ENCODE results near the gene SPO11. TPM values are rescaled to one million over a fixed set of nuclear protein-coding genes. Genes with fewer than 3 reads are reported as not detected.
A peak's percentile ranks its signal among the peaks of the same experiment; 100 is the strongest.

Gene SPO11
- total and polyA plus RNA-seq, 2 of the 13 experiments (the other 11 are each of a cell fraction or from before 2014, with no cell fraction given): not detected

GRCh38 chr20:57380081-57380750, 50.6 kb downstream of the SPO11 start (continued):
- no peak for TF ChIP-seq SNAI1 (CRISPR knock-in tag; IDR thresholded peaks at IDR 0.05; ENCODE audit: borderline replicate concordance)
- no peak for TF ChIP-seq ZMYM4 (CRISPR knock-in tag; IDR thresholded peaks at IDR 0.05)
- TF ChIP-seq ZBTB25 (CRISPR knock-in tag; IDR thresholded peaks at IDR 0.05): no peak
- no peak for TF ChIP-seq NFKB2 (CRISPR knock-in tag; IDR thresholded peaks at IDR 0.05; ENCODE audit: borderline replicate concordance)
- no peak for TF ChIP-seq ZBTB39 (CRISPR knock-in tag; IDR thresholded peaks at IDR 0.05)
- no peak for TF ChIP-seq SMYD3 (CRISPR knock-in tag; IDR thresholded peaks at IDR 0.05)
- TF ChIP-seq PAXIP1 (CRISPR knock-in tag; conservative IDR thresholded peaks at IDR 0.05): no peak
- no peak for TF ChIP-seq PRMT3 (CRISPR knock-in tag; IDR thresholded peaks at IDR 0.05; ENCODE audit: borderline replicate concordance, low read depth)
- TF ChIP-seq FOXP1 (IDR thresholded peaks at IDR 0.05): no peak
- TF ChIP-seq FOXP1 (CRISPR knock-in tag; IDR thresholded peaks at IDR 0.05): no peak
- TF ChIP-seq NFE2L1 (CRISPR knock-in tag; IDR thresholded peaks at IDR 0.05; ENCODE audit: borderline replicate concordance): no peak
- no peak for TF ChIP-seq ZNF468 (CRISPR knock-in tag; IDR thresholded peaks at IDR 0.05)
- TF ChIP-seq LBX2 (CRISPR knock-in tag; IDR thresholded peaks at IDR 0.05; ENCODE audit: borderline replicate concordance): no peak
- TF ChIP-seq ZNF350 (CRISPR knock-in tag; IDR thresholded peaks at IDR 0.05; ENCODE audit: borderline replicate concordance, low read depth): no peak
- TF ChIP-seq ZNF34 (CRISPR knock-in tag; IDR thresholded peaks at IDR 0.05; ENCODE audit: borderline replicate concordance): no peak
- TF ChIP-seq DMTF1 (CRISPR knock-in tag; IDR thresholded peaks at IDR 0.05): no peak
- no peak for TF ChIP-seq ZNF563 (CRISPR knock-in tag; IDR thresholded peaks at IDR 0.05)
- TF ChIP-seq ZNF816 (CRISPR knock-in tag; IDR thresholded peaks at IDR 0.05; ENCODE audit: borderline replicate concordance): no peak
- TF ChIP-seq REL (CRISPR knock-in tag; conservative IDR thresholded peaks at IDR 0.05): 0 out of 2 replicates have a peak, but pooled peaks have one; percentile 37
- no peak for TF ChIP-seq MED8 (CRISPR knock-in tag; IDR thresholded peaks at IDR 0.05; ENCODE audit: insufficient replicate concordance)
- no peak for TF ChIP-seq SKI (IDR thresholded peaks at IDR 0.05; ENCODE audit: partially characterized antibody)
